ENCODE results near the gene HOXA9. TPM values are rescaled to one million over a fixed set of nuclear protein-coding genes. Genes with fewer than 3 reads are reported as not detected.

Gene HOXA9
- total RNA-seq = 0.33 TPM in 1 of 2 replicates, not detected in the other

DNA sequence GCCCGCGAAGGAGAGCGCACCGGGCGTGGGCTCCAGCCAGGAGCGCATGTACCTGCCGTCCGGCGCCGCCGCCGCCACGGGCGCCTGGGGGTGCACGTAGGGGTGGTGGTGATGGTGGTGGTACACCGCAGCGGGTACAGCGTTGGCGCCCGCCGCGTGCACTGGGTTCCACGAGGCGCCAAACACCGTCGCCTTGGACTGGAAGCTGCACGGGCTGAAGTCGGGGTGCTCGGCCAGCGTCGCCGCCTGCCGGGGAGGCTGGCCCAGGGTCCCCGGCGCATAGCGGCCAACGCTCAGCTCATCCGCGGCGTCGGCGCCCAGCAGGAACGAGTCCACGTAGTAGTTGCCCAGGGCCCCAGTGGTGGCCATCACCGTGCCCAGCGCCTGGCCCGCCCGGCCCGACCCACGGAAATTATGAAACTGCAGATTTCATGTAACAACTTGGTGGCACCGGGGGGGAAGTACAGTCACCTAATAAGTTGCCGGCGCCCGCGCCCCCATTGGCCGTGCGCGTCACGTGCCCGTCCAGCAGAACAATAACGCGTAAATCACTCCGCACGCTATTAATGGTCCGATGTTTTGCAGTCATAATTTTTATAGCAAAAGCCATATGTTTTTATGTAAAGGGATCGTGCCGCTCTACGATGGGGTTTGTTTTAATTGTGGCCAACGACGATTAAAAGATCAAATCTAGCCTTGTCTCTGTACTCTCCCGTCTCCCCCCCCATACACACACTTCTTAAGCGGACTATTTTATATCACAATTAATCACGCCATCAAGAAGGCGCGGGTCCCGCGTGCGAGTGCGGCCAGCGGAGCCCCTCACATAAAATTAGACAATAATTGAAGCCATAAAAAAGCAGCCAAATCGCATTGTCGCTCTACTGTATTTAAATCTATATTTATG, at the start of gene HOXA9:
Gene HOXA9, minus strand, starts transcription at position 449 of the 907 bp plus-strand sequence. Its CDS starts 80 bp downstream, at position 369.

DNA sequence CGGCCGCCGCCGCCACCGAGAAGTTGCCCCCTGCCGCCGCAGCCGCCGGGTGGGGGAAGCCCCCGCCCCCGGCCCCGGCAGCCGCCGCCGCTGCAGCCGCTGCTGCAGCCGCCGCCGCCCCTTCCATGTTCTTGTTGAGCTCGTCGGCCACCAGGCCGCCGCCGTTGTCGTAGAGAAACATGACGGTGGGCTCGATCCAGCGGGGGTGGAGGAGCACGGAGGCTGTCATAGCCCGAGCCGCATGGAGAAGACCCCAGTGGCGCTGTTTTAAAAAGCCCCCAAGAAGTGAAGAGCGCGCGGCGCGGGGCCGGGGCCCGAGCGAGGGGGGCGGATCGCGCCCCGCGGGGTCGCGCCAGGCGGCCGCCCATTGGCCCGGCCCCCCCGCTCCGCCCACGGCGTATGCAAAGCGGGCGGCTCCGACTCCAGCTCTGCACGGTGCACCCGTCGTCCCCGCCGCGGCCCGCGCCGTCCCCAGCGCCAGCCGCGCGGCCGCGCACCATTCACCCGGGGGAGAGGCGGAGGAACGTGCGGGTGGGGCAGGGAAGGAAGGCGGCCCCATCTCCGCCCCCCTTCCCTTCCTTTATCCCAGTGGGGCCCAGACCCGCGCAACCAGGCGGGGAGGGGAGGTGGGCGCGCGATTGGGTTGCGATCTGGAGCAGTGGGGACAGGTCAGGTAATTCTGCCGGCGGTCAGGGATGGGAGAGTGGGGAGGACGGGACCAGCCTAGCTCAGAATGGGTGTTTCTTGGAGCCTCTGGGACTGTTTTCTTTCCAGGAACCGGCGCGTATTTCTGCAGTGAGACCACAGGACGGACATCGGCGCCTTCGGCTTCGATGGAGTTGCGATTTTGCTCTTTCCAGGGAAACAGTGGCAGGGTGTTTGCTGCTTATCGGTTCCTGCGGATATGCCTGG, 34.8 kb upstream of the HOXA9 start, which contains the start of gene HOXA13:
Gene HOXA13, minus strand, starts transcription at position 243 of the 912 bp plus-strand sequence. Its CDS starts 14 bp downstream, at position 229.

DNA sequence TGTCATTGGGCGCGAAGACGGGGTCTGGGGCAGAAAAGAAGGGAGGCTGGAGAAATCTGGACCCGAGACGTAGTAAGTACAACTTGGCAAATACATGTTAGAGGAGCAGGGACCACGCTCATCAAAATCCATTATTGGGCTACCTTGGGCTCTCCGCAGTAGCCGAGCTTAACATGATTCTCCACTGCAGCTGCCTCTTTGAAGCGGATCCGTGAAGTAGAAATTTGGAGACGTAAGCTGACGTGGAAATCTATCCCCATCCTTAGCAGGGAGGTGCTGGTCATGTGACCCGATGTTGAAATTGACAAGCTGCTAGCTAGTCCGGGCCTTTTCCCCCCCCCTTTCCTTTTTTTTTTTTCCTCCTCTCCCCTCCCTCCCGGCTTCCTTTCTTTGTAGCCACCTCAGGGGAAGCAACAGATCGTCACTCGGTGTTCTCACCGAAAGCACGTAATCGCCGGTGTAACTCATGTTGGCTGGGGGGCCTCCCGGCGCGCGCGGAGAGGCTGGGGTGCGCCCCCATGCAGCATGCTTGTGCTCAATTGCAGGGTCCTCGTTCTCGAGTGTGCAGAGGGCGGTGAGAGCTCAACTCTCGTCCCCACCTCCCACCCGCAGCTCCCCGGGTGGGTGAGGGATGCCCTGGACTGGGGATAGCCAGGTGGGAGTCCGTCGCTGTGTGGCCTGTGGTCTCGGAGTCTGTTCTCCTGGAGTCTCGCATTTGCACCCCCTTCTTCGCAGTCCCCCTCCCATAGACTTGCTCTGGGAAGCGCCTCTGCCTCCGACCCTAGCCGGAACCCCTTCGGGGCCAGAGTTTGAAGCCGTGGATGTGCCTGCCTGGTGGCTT, 19.9 kb upstream of the HOXA9 start, which contains the start of gene HOXA11:
Gene HOXA11, minus strand, starts transcription at position 220 of the 841 bp plus-strand sequence. Its CDS starts 88 bp downstream, at position 132.

DNA sequence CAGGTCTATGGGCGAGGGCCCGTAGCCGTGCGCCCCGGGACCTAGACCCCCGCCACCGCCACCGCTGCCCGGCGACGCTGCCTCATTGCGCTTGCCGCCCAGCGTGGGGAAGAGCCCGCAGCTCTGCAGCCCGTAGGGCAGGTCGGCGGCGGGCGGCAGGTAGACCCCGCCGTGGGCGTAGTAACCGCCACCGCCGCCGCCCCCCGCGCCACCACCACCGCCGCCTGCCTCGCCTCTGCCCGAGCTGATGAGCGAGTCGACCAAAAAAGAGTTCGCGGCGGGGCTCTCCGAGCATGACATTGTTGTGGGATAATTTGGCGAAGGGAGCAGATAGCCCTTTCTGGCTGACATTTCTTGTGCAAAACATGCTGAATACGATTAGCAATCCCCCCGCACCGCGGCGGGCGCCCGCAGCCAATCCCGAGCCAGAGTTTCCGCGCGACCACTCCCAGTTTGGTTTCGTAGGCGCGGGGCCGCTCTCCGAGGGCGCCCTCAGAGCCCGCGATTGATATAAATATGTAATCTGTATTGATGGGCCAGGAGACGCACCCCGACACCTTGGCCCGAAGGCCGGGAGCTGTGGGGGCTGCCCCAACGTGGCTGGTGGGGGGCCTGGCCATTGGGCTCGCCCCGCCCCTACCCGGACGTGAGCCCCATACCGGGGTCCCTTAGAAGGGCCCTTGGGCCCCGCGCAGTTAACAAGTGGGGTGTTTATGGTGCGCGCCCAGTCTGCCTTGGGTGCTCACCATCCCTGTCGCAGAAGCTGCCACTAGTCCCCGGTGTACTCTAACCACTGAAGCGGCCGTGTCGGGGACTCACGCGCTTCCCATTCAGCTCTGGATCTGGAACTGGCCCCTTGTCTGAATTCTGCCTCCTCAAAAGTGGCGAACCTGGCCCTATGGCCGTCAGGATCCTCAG, 8.9 kb upstream of the HOXA9 start, which contains the start of gene HOXA10:
Gene HOXA10, minus strand, starts transcription at position 365 of the 918 bp plus-strand sequence. Its CDS starts 14 bp downstream, at position 351.

DNA sequence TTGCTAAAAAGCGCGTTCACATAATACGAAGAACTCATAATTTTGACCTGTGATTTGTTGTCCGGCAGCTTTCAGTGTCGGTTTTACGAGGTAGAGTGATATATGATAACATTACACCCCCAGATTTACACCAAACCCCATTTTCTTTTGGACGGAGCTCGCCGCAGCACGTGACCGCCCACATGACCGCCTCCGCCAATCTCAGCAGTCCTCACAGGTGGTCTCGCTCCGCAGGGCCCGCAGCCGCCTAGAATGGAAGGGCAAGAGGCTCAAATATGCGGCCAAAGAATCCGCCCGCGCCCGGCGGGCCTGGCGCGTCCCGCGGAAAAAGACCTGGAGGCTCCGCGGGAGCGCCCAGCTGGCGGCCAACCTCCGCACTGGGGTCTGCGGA, 8.8 kb downstream of the HOXA9 start, which contains the start of gene HOXA7:
Gene HOXA7, minus strand, starts transcription at position 168 of the 391 bp plus-strand sequence. Its CDS starts 130 bp downstream, at position 38.

DNA sequence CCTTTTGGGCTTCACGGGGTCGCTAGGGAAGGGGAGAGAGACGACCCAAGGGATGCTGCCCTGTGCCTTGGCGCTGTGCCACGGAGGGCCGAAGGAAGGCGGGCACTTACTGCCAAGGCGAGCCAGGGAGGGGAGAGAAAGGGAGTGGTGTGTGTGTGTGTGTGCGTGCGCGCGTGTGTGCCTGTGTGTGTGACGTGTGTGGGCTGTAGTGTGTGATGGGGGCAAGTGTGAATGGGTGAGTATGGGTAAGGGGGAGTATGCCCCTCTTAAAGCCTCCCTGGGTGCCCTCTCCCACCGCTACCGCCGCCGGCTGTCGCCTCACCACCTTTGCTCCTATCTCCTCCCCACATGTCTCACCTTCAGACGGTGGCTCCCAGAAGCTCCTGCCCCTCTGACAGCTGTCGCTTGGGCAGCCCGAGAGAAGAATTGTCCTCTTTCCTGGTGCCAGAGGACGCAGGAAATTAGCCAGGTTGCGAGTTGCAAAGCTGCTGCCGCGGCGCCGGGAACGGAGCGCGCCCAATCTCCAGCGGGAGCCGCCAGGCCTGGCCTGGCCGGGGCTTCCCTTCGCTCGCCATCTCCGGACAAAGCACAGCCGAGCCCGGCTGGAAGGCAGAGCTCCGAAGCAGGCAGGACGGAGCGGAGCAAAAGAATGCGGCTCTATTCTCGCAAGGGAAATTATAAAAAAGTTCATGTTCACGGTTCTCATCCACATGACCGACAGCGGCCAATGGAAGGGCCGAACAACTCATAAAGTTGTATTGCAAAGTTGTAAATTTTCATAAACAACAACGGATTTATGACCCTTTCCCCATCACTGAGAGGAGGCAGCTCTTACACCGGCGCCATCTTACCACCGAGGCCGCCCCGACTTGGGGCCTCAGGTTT, 13.2 kb downstream of the HOXA9 start, which contains the start of gene HOXA3:
Gene HOXA3, minus strand, starts transcription at position 653 of the 885 bp plus-strand sequence. CDS start 41,943 bp downstream, outside the sequence.

DNA sequence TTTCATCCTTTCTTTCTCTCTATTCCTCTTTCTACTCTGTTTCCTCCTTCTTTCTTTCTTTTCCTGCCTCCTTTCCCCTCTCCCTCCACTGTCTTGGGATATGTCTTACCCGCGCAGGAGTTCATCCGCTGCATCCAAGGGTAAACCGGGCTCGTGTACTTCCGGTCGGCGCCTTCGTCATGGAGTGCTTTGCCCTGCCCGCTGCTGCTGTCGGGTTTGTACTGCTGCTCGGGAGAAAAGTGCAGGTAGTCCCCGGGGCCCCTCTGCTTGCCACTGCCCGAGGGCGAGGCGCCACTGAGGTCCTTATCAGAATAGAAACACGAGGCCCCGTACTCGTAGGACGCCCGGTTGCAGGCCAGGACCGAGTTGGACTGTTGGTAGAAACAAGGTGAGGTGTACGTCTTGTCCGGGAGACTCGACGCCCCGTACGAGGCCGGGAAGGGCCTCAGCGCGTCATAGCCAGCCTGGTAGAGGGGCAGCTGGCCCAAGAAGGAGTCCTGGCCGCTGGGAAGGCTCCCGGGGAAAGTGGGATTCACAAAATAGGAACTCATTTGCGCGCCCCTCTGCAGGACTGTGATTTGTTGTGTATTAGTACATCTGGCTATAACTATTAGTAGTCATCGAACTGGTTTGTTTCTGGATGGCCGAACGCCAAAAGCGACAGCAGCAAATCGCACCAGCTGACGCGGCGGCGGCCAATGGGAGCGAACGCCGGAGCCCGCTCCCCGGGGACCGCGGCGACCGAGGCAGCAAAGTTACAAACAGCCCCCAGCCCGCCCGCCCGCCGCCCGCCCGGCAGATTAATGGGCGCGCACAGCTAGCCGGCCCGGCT, 17.9 kb downstream of the HOXA9 start, which contains the start of gene HOXA6:
Gene HOXA6, minus strand, starts transcription at position 576 of the 832 bp plus-strand sequence. Its CDS starts 25 bp downstream, at position 551.

DNA sequence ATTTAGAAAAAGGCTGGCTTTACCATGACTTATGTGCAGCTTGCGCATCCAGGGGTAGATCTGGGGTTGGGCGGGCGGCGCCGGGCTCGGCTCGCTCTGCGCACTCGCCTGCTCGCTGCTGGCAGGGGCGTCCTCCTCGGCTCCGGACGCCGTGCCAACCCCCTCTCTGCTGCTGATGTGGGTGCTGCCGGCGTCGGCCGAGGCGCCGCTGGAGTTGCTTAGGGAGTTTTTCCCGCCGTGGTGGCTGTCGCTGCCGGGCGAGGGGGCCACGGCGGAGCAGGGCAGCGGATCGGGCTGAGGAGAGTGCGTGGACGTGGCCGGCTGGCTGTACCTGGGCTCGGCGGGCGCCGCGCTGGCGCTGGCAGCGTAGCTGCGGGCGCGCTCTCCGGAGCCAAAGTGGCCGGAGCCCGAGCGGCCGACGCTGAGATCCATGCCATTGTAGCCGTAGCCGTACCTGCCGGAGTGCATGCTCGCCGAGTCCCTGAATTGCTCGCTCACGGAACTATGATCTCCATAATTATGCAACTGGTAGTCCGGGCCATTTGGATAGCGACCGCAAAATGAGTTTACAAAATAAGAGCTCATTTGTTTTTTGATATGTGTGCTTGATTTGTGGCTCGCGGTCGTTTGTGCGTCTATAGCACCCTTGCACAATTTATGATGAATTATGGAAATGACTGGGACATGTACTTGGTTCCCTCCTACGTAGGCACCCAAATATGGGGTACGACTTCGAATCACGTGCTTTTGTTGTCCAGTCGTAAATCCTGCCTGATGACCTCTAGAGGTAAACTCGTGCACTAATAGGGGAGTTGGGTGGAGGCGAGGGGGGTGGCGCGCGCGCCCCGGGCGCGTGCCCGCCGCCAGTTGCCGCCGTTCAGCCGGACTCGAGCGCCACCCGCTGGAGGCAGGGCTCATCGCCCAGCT, 22.1 kb downstream of the HOXA9 start, which contains the start of gene HOXA5:
Gene HOXA5, minus strand, starts transcription at position 659 of the 927 bp plus-strand sequence. Its CDS starts 74 bp downstream, at position 585.

DNA sequence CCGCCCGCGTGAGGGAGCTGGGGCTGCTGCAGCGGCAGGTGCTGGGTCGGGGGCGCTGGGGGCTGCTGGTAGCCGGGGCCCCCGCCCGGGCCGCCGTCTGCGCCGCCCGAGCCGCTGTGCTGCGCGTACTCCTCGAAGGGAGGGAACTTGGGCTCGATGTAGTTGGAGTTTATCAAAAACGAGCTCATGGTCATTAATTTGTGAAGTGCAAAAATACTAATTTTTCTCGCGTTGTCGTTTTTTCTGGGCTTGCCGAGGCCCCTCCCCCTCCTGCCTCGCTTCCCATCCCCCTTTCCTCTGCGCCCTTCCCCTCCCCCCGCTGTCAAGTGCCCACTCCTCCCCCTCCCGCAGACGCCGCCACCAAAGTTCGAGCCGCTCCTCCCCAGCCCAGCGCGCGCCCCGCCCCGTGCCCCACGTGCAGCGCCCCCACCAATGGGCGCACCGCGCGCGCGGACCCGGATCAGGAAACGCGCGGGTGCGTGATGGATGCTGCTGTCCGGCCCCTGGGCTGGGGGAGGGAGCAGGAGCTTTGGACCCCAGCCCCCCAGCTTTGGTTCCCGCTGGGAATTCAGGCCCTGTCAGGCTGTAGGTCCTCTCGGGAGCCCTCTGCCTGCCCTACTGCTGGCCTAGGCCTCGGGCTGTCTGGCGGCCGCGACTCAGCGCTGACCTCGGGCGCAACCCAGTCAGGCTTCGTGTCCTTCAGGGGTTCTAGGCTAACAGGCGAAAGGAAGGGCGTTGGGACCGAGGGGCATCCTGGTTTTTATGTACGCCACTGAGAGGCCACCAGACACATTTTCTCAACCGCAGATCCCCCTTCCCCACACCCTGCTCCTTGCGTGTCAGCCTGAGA, 34.6 kb downstream of the HOXA9 start, which contains the start of gene HOXA4:
Gene HOXA4, minus strand, starts transcription at position 218 of the 850 bp plus-strand sequence. Its CDS starts 24 bp downstream, at position 194.

Other genes with a start within 250 kb of the HOXA9 start
- gene HOXA1, start 69.5 kb downstream of the HOXA9 start, total RNA-seq = 0.20 and 0.52 TPM in 2 replicates
- gene HOXA2, start 62.9 kb downstream of the HOXA9 start, total RNA-seq = 1.2 and 1.4 TPM in 2 replicates
- 0.59 and 2.0 TPM in 2 replicates for gene HOXA4, start 34.8 kb downstream of the HOXA9 start, total RNA-seq
- 1.2 and 5.1 TPM in 2 replicates for gene HOXA5, start 21.9 kb downstream of the HOXA9 start, total RNA-seq
- gene HOXA6, start 17.8 kb downstream of the HOXA9 start, total RNA-seq = 1.4 TPM in 1 of 2 replicates, not detected in the other
- 4.4 and 5.8 TPM in 2 replicates for gene HOXA3, start 13.0 kb downstream of the HOXA9 start, total RNA-seq
- 0.13 TPM in 1 of 2 replicates, not detected in the other for gene HOXA7, start 8.9 kb downstream of the HOXA9 start, total RNA-seq
- 0.78 TPM in 1 of 2 replicates, not detected in the other for gene HOXA10, start 8.8 kb upstream of the HOXA9 start, total RNA-seq
- 0.13 TPM in 1 of 2 replicates, not detected in the other for gene HOXA11, start 19.7 kb upstream of the HOXA9 start, total RNA-seq
- not detected in 2 replicates for gene HOXA13, start 34.6 kb upstream of the HOXA9 start, total RNA-seq
- gene EVX1, start 77.3 kb upstream of the HOXA9 start, total RNA-seq = not detected in 2 replicates

All from smooth muscle cell of the pulmonary artery (primary cell).